Suppressor macrophage treated with lipopolysaccharide for 1 hour (primary cell): ENCODE measurements around the gene SLC39A2.
"Not testable (repeated sequence)": the region's sequence is repeated elsewhere in the genome, so short reads cannot be mapped to it uniquely, and the experiment has no call there.

Source experiments
- DNase-seq, 3 donors: peaks; one replicate each; pipeline ENCODE4 v3.0.0-alpha.2; 2020 to 2022

Gene SLC39A2

DNA sequence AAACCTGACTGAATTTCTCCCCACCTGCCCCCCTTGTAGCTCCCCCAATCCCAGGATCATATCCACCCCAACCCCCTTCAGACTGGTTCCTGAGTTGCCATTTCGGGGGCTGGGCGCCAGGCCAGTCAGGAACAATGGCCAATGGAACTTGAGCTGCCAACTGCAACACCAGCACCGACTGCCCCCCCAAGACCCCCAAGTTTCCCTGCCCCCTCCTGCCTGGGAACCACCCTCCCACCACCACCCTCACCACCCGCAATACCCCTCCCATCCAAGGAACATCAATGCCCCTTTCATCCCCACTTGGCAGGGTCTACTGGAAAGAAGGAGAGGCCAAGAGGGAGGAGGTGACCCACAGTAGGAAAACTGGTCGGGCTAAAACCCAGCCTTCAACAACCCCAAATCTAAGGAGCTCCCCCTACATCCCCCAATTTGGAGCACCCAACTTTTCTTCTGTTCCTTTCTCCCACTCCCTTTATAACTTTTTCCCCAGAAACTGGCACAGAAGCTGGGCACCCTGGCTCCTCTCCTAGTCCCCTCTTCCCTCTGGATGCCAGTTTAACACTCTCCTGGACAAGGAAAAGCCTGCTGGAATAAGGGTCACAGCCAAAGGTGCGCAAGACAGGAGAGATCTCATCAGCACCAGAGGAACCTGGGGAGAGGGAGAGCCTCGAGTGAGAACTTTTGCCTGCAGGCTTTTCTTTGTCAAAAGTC is 27.3 kb downstream of the SLC39A2 start:
- DNase-seq = no peak

DNA sequence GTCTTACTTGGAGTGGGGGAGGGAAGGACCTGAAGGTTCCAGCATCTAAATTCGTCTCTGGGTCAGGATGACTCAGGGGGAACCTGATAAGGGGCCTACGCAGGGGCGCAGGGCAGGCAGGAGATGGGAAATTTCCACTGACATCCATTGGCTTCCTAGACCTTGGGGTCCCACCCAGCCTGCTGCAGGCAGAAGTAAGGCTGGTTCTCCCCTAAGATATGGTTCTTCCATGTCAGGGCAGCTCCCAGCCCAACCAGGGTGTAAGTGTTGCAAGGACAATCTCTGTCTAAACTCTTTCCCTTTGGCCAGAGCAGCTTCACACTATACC is 27.9 kb downstream of the SLC39A2 start:
- DNase-seq = no peak

DNA sequence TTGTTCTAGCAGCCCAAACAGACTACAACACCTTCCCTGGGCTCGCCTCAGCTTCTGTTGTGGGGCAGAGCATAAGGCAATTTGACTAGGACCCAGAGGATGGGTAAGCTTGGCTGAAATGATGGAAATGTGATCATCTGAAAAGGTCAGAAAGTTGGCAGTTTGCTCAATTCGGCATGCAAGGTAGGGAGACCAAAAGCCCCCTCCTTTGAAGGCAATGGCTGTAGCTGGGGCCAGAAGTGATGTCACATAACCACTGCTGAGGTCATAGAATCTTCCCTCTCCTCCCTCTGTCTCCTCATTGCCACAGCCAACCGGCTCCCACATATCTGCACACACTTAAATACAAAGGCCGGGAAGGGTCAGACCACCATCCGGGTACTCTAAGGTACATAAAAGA is 30.8 kb downstream of the SLC39A2 start, which contains the start of gene TPPP2:
TSS of gene TPPP2 (plus strand) at position 301 of the 400 bp plus-strand sequence. CDS start 365 bp downstream, outside the sequence.
- no peak for DNase-seq

DNA sequence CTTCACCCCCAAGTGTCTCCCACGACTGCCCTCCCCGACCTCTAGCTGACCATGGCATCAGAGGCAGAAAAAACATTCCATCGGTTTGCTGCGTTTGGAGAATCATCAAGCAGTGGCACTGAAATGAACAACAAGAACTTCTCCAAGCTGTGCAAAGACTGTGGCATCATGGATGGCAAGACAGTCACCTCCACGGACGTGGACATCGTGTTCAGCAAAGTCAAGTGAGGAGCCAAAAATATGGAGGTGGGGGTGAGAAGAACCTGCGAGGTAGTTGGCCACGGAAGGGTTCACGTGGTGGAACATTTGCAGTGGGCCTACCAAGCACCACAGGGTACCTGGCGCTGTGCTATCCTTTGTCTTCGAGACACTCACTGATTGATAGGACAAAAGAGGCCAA is 31.4 kb downstream of the SLC39A2 start:
- DNase-seq = no peak

DNA sequence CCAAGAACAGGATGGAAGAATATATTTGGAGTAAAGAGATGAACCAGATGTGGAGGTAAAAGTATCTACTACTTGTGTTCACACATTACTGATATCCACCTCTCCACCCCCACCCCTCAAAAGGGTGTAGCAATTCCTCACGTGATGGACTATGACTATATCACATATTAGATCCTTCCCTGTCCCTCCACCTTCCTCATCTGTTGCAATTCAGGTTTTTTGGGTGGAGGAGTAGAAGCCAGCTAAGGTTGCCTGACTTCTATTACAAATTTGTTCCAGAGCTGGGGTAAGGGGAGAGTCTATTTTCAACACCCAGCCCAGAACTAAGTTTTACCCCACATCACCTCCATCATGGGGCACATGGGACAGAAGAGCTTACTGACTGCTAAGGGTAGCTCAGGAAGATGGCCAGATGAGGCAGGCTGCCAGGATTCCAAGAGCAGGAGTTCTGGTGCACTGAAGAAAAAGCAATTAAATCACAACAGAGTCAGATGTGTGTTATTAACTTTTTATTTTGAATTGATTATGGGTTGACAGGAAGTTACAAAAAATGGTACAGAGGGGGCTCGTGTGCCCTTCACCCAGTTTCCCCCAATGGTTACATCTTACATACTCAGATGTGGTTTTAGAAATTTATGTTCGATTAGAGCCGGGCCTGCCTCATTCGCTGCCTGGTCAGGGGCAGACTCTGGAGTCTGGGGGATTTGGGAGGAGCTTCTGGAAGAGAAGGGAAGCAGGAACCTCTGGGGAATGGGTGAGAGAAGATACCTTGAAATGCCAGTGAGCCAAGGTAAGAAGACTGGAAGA is 33.4 kb downstream of the SLC39A2 start:
- DNase-seq = peak; percentile 76 to 78 (median 77)

DNA sequence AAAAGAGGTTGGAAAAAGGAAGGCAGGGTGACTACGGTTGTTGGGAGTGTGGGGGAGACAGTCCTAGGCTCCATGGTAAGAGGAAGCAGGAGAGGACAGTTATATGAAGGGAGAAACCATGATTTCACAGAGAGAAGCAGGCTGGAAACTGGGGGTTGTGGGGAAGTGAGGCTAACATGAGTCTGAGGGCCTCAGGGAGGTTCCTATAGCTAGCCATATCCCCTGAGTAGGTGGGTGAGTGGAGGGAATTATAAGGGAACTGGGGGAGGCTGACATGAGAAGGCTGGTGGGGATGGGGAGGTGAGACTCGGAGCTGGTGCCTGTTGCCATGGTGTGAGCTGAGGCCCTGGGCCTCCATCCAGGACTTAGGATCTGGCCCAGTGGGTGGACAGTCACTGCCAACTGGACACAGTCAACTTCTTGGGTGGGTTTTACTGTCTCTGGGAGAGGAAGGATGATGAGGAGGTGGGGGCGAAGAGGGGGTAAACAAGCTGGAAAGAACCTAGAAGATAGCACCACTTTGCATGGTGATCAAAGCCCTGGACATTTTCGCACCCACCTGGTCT is 34.1 kb downstream of the SLC39A2 start:
- DNase-seq = peak; percentile 82 to 84 (median 83)

DNA sequence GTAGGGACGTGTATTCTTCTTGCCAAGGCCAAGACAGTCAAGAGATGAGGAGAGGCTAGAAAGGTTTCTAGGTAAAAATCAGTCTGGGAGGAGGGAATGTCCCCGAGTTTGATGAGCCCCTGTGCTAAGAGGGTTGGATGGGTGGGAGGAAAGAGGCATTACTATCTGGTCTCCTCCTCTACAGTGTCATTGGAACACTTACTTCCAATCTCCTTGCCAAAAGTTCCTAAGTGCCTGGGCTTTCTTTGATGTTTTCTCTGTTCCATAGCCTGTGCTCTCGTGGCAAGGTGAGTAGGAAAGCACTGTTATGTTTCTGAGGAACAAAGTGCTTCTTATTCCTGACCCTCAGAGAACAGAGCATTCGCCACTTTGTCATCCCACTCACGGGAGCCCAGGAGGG is 35.6 kb downstream of the SLC39A2 start, which contains the start of gene RNASE13:
TSS of gene RNASE13 (minus strand) at position 101 of the 400 bp plus-strand sequence. CDS start 519 bp downstream, outside the sequence.
- no peak for DNase-seq

DNA sequence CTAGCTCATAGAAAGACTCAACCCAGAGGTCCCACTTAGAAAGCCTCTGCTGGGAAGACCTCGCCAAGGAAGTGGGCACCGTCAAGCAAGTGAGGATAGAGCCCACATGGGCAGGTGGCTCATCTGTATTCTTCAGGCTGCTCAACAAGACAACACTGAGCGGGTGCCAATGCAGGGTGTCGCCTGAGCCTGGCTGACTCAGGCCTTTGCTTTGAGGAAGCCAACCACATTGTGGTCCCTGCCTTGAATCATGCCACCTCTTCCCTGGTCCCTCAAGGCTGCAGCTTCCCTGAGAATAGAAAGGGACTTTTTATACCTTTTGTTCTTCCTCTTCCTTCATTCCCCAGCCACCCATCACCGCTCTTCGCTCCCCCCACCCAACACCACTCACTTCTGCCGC is 37.7 kb downstream of the SLC39A2 start:
- DNase-seq = peak; percentile 68 to 75 (median 71)

DNA sequence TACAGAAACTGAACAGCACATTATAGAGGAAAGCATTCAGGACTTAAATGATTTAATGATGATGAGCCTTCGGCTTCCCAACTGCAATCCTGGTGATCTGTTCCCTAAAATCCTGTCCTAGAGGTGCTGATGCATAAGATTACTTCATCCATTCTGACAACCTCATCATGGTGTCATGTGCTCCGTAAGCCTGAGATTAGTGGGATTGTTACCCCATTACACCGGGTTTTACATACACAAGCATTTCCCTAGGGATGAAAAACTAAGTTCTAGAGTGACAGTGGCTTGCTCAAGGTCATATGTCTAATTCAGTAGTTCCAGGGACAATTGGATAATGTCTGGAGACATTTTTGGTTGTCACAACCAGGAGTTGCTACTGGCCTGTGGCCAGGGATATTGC is 38.1 kb downstream of the SLC39A2 start:
- DNase-seq = peak in 1 of 3 donors; percentile 38

DNA sequence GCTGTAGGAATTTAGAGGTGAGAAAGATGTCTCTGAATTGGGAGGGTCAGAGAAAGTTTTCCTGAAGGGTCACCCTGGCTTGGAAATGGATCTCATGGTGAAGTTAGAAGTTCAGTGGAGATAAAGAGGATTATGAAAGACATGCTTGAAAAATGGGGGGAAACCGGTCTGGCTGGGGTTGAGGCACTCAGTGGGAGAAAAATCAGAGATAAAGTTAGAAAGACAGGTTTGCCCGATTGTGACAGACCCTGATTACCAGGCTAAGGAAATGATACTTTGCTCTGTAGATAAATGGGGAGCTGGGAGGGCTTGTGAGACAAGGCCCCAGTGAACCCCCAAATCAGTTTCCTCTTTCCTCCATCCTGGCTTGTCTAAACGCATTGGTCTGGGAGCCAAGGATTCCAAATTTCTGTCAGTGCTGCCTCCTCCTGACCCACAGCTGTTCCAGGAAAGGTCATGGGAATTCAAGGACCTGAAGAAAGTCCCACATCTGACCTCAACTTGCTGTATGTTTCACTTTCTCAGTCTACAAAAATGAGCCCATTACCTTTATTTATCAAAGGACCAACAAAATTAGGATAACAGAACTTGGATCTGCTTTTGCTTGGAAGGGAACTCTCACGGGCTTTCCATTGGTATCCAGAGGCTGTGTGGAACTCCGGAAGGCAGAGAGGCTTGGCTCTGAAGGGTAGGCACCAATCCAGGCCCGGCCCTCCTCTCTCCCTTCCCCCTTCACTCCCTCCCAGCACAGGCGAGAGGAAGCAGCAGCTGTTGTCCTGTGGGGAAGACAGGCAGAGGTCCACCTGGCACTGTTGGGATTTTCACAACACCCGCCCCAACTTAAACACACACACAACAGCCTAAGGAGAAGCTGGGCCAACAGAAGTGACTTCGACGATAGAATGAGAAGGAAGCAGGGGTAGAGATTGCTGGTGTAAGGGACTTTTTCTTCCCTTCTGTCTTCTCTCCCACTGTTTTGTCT is 39.6 kb downstream of the SLC39A2 start:
- no peak for DNase-seq

DNA sequence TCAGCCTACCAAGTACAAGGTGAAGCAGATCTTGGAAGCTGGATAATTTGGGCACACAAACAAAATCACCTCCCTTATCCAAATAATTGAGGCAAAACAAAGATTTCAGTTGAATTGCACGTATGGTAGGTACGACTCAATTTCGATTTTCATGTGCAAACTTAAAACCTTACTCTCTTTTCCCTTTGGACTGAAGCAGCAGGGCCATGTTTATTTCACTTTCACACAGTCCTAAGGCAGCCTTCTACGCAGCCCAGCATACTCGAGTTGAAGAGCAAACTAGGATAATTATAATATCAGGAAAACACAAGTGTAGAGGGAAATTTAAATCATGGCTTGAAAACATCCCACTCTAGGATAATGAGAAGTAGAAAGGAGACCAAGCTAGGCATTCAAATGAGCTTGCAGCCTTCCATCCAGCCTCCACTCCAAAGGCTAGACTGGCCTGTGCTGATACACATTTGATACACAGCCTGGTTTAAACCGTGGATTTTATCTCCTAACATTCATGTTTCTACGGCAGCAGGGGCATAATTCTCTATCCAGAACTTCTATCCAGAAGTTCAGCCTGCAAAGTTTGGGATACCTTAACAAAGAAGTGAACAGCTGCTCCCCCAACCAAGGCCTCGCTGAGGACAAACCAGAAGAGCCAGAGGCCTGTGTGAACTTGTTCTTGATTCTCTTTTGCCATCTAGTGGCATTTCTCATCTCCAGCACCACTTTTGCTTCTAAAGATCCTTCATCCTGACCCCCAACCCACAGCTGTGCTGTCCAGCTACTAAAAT is 40.7 kb downstream of the SLC39A2 start:
- DNase-seq = peak; percentile 67 to 77 (median 74)

DNA sequence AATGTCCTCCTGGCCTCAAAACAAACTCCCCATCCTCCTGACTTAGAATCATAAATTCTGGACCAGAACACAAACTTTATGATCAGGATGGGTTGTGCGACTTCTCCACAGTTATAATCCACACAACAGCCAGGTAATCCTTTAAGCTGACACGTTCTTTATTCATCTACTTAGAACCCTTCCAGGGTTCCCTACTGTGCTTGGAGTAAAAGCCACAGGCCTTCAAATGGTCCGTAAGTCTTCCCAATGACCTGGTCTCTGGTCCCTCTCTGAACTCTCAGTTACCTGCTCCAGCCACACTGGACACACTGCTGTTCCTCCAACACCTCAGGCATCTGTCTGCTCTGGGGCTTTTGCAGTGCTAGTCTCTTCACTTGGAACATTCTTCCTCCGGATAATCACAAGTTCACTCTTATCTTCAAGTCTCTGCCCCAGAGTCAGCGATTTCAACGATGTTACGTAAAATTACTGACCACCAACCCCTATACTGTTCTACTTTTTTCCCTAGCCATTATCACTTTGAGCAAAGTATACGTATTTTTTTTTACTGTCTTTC is 41.4 kb downstream of the SLC39A2 start:
- DNase-seq = no peak

DNA sequence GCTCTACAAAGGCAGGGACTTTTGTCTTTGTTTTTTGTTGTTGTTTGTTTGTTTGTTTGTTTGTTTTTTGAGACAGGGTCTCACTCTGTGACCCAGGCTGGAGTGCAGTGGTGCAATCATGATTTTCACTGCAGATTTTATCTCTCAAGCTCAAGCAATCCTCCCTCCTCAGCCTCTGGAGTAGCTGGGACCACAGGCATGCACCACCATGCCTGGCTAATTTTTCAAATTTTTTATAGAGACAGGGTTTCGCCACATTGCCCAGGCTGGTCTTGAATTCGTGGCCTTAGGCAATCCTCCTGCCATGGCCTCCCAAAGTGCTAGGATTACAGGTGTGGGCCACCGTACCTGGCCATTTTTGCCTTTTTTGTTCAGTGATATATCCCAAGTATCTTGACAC is 41.8 kb downstream of the SLC39A2 start:
- DNase-seq = not testable (repeated sequence)

DNA sequence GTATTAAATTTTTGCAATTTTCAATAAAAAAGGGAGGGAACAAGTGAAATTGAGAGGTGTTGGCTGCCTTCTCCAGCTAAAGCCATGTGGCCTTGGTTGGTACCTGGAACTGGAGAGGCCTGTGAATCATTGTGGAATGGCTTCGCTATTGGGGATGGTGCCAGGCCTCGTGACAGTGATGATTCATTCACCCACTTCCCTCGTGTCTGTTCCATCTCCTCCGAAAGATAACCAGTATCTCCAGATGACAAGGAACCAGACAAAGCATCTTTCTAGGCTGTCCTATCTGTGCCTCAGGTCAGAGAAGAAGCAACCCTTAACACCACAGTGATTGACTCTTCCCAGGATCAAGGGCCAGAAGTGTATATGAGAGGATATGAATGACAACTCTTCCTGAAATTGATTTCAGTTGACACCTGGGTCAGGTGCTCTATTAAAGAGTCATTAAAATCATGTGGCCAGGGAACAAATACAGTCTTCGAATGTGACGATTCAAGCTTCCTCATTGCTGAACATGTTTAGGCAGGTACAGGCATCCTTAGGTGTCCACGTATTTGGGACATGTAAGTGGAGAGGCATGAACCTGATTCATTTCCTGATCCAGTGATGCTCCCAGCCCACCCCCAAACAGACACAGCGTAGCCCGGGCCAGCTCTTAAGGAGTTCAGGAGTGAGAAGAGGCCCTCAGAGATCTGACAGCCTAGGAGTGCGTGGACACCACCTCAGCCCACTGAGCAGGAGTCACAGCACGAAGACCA is 42.8 kb downstream of the SLC39A2 start, which contains the start of gene RNASE7:
TSS of gene RNASE7 (plus strand) at position 687 of the 758 bp plus-strand sequence. CDS start 631 bp downstream, outside the sequence.
- DNase-seq = peak; percentile 54 to 60 (median 57)

DNA sequence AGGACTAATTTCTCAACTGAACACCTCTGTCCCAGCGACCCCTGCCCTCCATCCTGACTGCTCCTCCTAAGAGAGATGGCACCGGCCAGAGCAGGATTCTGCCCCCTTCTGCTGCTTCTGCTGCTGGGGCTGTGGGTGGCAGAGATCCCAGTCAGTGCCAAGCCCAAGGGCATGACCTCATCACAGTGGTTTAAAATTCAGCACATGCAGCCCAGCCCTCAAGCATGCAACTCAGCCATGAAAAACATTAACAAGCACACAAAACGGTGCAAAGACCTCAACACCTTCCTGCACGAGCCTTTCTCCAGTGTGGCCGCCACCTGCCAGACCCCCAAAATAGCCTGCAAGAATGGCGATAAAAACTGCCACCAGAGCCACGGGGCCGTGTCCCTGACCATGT is 43.8 kb downstream of the SLC39A2 start:
- DNase-seq = peak; percentile 35 to 42 (median 41)

DNA sequence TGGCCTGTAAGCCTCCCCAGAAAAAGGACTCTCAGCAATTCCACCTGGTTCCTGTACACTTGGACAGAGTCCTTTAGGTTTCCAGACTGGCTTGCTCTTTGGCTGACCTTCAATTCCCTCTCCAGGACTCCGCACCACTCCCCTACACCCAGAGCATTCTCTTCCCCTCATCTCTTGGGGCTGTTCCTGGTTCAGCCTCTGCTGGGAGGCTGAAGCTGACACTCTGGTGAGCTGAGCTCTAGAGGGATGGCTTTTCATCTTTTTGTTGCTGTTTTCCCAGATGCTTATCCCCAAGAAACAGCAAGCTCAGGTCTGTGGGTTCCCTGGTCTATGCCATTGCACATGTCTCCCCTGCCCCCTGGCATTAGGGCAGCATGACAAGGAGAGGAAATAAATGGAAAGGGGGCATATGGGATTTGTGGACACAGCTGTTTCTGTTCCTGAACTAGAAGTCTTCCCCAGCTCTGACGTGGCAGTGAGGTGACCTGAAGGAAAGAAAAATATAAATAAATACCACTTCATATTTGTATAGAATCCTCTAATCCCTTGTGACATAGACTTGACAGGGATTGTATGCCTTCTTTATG is 44.4 kb downstream of the SLC39A2 start:
- no peak for DNase-seq

DNA sequence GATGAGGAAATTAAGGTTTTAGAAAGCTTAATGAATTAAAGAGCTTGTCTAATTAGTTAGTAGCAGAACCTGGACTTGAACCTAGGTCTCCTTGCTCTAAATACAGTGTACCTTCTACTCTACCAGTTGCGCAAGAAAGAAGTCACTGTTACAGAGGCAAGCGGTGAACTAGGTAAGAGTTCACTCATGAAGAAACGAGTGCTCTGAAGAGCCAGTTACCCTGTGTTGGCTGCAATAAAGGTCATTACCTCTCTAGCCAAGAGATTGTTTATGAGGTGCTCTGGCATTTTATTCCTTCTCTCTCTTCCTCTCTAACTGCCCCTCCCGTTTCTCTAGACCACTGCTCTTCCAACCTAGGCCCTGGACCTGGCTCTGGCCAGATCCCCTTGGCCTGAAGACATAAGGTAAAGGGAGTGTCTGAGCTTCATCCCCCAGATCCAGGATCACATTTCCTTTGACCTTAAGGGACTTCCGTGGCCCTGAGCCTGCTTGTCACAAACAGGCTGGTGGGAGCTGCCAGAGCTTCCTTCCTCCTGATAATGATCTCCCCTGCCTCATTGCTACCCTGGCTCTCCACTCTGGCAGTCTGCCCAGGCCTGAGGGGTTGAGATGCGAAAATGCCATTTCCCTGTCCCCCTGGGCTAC is 45.0 kb downstream of the SLC39A2 start:
- DNase-seq = peak in 1 of 3 donors; percentile 9

DNA sequence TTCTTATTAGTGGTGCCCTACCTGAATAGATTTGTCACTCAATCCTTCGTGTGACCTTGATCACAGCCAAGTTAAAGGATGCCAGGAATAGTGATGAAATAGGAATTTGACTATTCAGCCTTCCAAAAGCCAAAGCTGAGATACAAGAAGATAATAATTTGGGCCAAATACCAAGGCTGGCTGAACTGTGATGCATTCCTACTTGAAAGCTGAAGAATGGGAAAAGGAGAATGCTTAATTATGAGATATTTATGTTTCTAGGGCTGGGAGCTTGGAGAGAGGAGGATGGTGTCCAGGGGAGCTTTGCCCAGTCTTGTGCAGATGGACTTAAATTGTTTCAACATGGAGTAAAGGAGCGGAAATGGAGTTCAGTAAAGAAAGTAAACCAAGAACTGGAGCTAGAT is 48.3 kb downstream of the SLC39A2 start:
- no peak for DNase-seq

DNA sequence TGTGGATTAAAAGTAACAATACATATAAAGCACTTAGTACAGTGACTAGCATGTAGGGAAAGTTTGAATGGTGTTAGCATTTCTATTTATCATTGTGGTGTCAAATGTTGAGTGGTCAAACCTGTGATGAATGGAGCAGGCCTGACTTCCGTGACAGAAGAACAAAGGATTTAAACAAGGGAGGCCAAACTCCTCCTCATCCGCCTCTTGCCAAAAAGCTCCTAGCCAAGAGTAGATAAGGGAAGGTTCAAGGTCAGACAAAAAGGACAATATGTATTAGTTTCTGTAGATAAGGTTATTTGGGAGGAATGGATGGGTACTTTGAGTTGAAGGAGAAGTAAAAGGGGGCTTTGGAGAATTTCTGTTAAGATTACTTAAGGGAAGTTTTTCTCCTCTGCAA is 49.5 kb downstream of the SLC39A2 start:
- DNase-seq = no peak
